Neural crest cell (in vitro differentiated cells): ENCODE results near the gene UGT1A8. TPM values are rescaled to one million over a fixed set of nuclear protein-coding genes. Genes with fewer than 3 reads are reported as not detected.
"Not testable (repeated sequence)": the region's sequence is repeated elsewhere in the genome, so short reads cannot be mapped to it uniquely, and the experiment has no call there.

Source experiments
- DNase-seq: peaks from one replicate; pipeline ENCODE4 v3.0.0; 2021; ENCODE audit warnings: low read depth, mixed read lengths, low spot score
- H3K27ac Mint-ChIP-seq: one replicate; pipeline ENCODE4 v1.8.0; 2021; ENCODE audit warnings: mild to moderate bottlenecking, mixed read lengths; ENCODE audit not compliant: unreplicated experiment
- H3K27me3 Mint-ChIP-seq: 2 replicates; pipeline ENCODE4 v1.8.0; 2021; ENCODE audit warnings: low read depth, mild to moderate bottlenecking, mixed read lengths
- H3K36me3 Mint-ChIP-seq: 2 replicates; pipeline ENCODE4 v1.8.0; 2021; ENCODE audit warnings: low read depth, mild to moderate bottlenecking, mixed read lengths
- H3K4me1 Mint-ChIP-seq: 2 replicates; pipeline ENCODE4 v1.8.0; 2021; ENCODE audit warnings: mixed read lengths
- H3K4me3 Mint-ChIP-seq: one replicate; pipeline ENCODE4 v1.8.0; 2021; ENCODE audit warnings: mild to moderate bottlenecking, mixed read lengths
- H3K9me3 Mint-ChIP-seq: 2 replicates; pipeline ENCODE4 v1.8.0; 2021; ENCODE audit warnings: mixed read lengths
- CTCF ChIP-seq: fragments of 200-600 bp; sonication (generic); conservative IDR thresholded peaks from 2 replicates; pipeline ENCODE4 v1.5.0; 2021; ENCODE audit warnings: antibody characterized with exemption, mild to moderate bottlenecking
- long read RNA-seq: library from polyadenylated mRNA; unstranded; transcript quantifications from one replicate; pipeline ENCODE4 v2.0.0, GENCODE V29; 2020
- total RNA-seq: library from RNA; stranded (reverse); gene quantifications from 2 replicates; pipeline ENCODE4 v1.2.1, GENCODE V29; 2021

The UGT1A8 gene
- total RNA-seq, result not detected in 2 replicates
- long read RNA-seq, result 0 reads

GRCh38 chr2:233617476-233617875 lies at the start of gene UGT1A8:
Gene UGT1A8, plus strand, starts transcription at chr2:233617633. Its CDS starts 75 bp downstream, at chr2:233617708.
- H3K9me3 Mint-ChIP-seq, result peaks cover 20% of the 10 kb centered on the region
- not testable (repeated sequence) for H3K4me3 Mint-ChIP-seq, H3K4me1 Mint-ChIP-seq, H3K27ac Mint-ChIP-seq, DNase-seq
- peaks cover 26% of the 10 kb centered on the region for H3K27me3 Mint-ChIP-seq
- peaks cover 15% of the 10 kb centered on the region for H3K36me3 Mint-ChIP-seq

DNA sequence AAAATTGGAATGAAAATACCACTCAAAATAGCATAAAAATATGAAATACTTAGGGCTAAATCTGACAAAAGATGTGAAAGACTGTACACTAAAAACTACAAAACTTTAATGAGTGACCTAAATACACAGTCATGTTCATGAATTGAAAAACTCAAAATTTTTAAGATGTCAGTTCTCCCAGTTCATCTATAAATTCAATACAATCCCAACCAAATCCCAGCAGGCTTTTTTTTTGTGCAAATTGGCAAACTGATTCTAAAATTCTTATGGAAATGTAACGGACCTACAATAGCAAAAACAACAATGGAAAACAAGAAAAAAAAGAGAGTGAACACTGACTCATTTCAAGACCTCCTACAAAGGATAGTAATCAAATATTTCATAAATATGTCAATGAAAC lies 46.4 kb upstream of the UGT1A8 start:
- H3K27ac Mint-ChIP-seq, result peak overlapping the region; percentile 19
- no peak for TF ChIP-seq CTCF
- H3K27me3 Mint-ChIP-seq, result peaks cover 11% of the 10 kb centered on the region
- no peak for DNase-seq
- no peaks in the 10 kb centered on the region for H3K36me3 Mint-ChIP-seq
- peaks cover under 1% of the 10 kb centered on the region for H3K4me1 Mint-ChIP-seq
- H3K4me3 Mint-ChIP-seq, result no peak overlapping the region
- H3K9me3 Mint-ChIP-seq, result no peaks in the 10 kb centered on the region

DNA sequence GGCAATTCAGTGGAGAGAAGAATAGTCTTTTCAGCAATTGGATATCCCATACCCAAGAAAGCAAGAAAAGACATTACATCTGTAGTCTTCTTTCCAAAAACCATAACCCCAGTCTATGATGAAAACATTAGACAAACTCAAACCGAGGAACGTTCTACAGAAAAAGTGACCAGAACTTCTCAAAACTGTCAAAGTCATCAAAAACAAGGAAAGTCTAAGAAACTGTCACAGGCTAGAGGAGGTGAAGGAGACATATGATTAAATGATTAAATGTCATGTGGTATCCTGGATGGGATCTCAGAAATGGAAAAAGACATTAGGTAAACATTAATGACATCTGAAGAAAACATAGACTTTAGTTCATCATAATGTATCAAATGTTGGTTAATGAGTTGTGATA lies 46.0 kb upstream of the UGT1A8 start:
- H3K4me1 Mint-ChIP-seq, result no peaks in the 10 kb centered on the region
- no peak for DNase-seq
- H3K4me3 Mint-ChIP-seq, result no peak overlapping the region
- peaks cover 11% of the 10 kb centered on the region for H3K27me3 Mint-ChIP-seq
- H3K9me3 Mint-ChIP-seq, result no peaks in the 10 kb centered on the region
- H3K36me3 Mint-ChIP-seq, result no peaks in the 10 kb centered on the region
- H3K27ac Mint-ChIP-seq, result no peak overlapping the region
- no peak for TF ChIP-seq CTCF

GRCh38 chr2:233572468-233572867 lies 45.0 kb upstream of the UGT1A8 start:
- Mint-ChIP-seq H3K4me1 (no peaks in the 10 kb centered on the region), H3K27me3 (peaks cover 11% of the 10 kb centered on the region), H3K9me3 (peaks cover 2% of the 10 kb centered on the region), H3K36me3 (peaks cover 3% of the 10 kb centered on the region), H3K27ac (no peak overlapping the region), H3K4me3 (no peak overlapping the region)
- no peak for TF ChIP-seq CTCF
- DNase-seq, result no peak

- not testable (repeated sequence) for DNase-seq, H3K9me3 Mint-ChIP-seq, H3K27ac Mint-ChIP-seq
Measured at GRCh38 chr2:233577341-233577740, 40.1 kb upstream of the UGT1A8 start.

DNA sequence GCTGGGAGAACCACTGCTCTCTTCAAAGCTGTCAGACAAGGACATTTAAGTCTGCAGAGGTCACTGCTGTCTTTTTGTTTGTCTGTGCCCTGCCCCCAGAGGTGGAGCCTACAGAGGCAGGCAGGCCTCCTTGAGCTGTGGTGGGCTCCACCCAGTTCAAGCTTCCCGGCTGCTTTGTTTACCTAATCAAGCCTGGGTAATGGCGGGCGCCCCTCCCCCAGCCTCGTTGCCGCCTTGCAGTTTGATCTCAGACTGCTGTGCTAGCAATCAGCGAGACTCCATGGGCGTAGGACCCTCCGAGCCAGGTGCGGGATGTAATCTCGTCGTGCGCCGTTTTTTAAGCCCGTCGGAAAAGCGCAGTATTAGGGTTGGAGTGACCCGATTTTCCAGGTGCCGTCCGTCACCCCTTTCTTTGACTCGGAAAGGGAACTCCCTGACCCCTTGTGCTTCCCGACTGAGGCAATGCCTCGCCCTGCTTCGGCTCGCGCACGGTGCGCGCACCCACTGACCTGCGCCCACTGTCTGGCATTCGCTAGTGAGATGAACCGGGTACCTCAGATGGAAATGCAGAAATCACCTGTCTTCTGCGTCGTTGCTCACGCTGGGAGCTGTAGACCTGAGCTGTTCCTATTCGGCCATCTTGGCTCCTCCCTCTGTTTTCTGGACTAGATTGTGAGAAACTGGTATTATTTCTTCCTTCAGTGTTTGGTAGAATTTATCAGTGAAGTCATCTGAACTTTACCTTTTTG lies 34.0 kb upstream of the UGT1A8 start:
- not testable (repeated sequence) for H3K9me3 Mint-ChIP-seq, H3K27ac Mint-ChIP-seq, DNase-seq, H3K27me3 Mint-ChIP-seq, H3K36me3 Mint-ChIP-seq, H3K4me3 Mint-ChIP-seq
- peaks cover 13% of the 10 kb centered on the region for H3K4me1 Mint-ChIP-seq

More at GRCh38 chr2:233577341-233577740, 40.1 kb upstream of the UGT1A8 start:
- H3K4me3 Mint-ChIP-seq, H3K4me1 Mint-ChIP-seq, H3K36me3 Mint-ChIP-seq, H3K27me3 Mint-ChIP-seq: not testable (repeated sequence)

GRCh38 chr2:233584210-233584609 lies 33.2 kb upstream of the UGT1A8 start:
- H3K4me3 Mint-ChIP-seq, result no peak overlapping the region
- no peaks in the 10 kb centered on the region for H3K27me3 Mint-ChIP-seq
- no peak for DNase-seq
- no peak for TF ChIP-seq CTCF
- peaks cover 4% of the 10 kb centered on the region for H3K9me3 Mint-ChIP-seq
- H3K27ac Mint-ChIP-seq, result no peak overlapping the region
- H3K36me3 Mint-ChIP-seq, result no peaks in the 10 kb centered on the region
- H3K4me1 Mint-ChIP-seq, result peaks cover 13% of the 10 kb centered on the region
